GM03348 (cell line): Measurements from ENCODE around the gene GOLM1.
"Not testable (repeated sequence)": the region's sequence is repeated elsewhere in the genome, so short reads cannot be mapped to it uniquely, and the experiment has no call there.

ENCODE experiments used
- DNase-seq: peaks from one replicate; pipeline ENCODE4 v3.0.0; 2012; ENCODE audit warnings: low spot score

GOLM1 gene

GRCh38 chr9:86082870-86083269, 16.5 kb downstream of the GOLM1 start:
- DNase-seq: no peak

GRCh38 chr9:86079865-86080469, 19.4 kb downstream of the GOLM1 start:
- peak; percentile 35 for DNase-seq

GRCh38 chr9:86079421-86079831, 19.9 kb downstream of the GOLM1 start:
- DNase-seq: no peak

- DNase-seq: no peak
Observed at GRCh38 chr9:86078731-86079130, 20.6 kb downstream of the GOLM1 start.

GRCh38 chr9:86077276-86077675, 22.1 kb downstream of the GOLM1 start:
- no peak for DNase-seq

- no peak for DNase-seq
Observed at GRCh38 chr9:86075132-86076109, 23.9 kb downstream of the GOLM1 start.

GRCh38 chr9:86073839-86074238, 25.5 kb downstream of the GOLM1 start:
- no peak for DNase-seq

GRCh38 chr9:86072394-86072877, 26.9 kb downstream of the GOLM1 start:
- DNase-seq: peak; percentile 24

- no peak for DNase-seq
Observed at GRCh38 chr9:86069206-86069869, 30.0 kb downstream of the GOLM1 start.

- DNase-seq: no peak
Observed at GRCh38 chr9:86064220-86064619, 35.1 kb downstream of the GOLM1 start.

GRCh38 chr9:86062845-86063693, 36.3 kb downstream of the GOLM1 start:
- DNase-seq: no peak

- DNase-seq: no peak
Observed at GRCh38 chr9:86061972-86062739, 37.2 kb downstream of the GOLM1 start.

- DNase-seq: no peak
Observed at GRCh38 chr9:86057491-86057890, 41.9 kb downstream of the GOLM1 start.

GRCh38 chr9:86054695-86055094, 44.7 kb downstream of the GOLM1 start:
- no peak for DNase-seq

GRCh38 chr9:86052556-86053468, 46.5 kb downstream of the GOLM1 start:
- DNase-seq: no peak

GRCh38 chr9:86048018-86048742, 51.2 kb downstream of the GOLM1 start:
- DNase-seq: not testable (repeated sequence)

- DNase-seq: no peak
Observed at GRCh38 chr9:86047361-86047760, 52.0 kb downstream of the GOLM1 start.

- no peak for DNase-seq
Observed at GRCh38 chr9:86046930-86047341, 52.4 kb downstream of the GOLM1 start.

GRCh38 chr9:86046071-86046636, 53.2 kb downstream of the GOLM1 start:
- no peak for DNase-seq
